GM21576 (cell line): Measurements from ENCODE around the gene KRTAP4-9.
"Not testable (repeated sequence)": the region's sequence is repeated elsewhere in the genome, so short reads cannot be mapped to it uniquely, and the experiment has no call there.

Experiments
- ATAC-seq: cut with Tn5 transposase; IDR thresholded peaks from one replicate; pipeline ENCODE4 v1.9.1; 2021; ENCODE audit warnings: mild to moderate bottlenecking, moderate library complexity; ENCODE audit not compliant: unreplicated experiment

KRTAP4-9 gene

GRCh38 chr17:41096055-41096454, 9.1 kb upstream of the KRTAP4-9 start:
- no peak for ATAC-seq

GRCh38 chr17:41098042-41098441, 7.1 kb upstream of the KRTAP4-9 start, which contains the start of gene KRTAP4-8:
TSS of gene KRTAP4-8 (minus strand) at chr17:41098142. CDS start at chr17:41098084, 58 bp downstream.
- no peak for ATAC-seq

- no peak for ATAC-seq
These were observed 6.7 kb upstream of the KRTAP4-9 start for GRCh38 chr17:41098481-41098880.

GRCh38 chr17:41099682-41100480, 5.3 kb upstream of the KRTAP4-9 start:
- not testable (repeated sequence) for ATAC-seq

GRCh38 chr17:41101586-41102259, 3.5 kb upstream of the KRTAP4-9 start, which contains the start of gene KRTAP4-16:
TSS of gene KRTAP4-16 (minus strand) at chr17:41102209. CDS start at chr17:41102209, 0 bp downstream.
- ATAC-seq: no peak

GRCh38 chr17:41103896-41104295, 1.3 kb upstream of the KRTAP4-9 start:
- ATAC-seq: no peak

- not testable (repeated sequence) for ATAC-seq
These were observed 677 bp upstream of the KRTAP4-9 start for GRCh38 chr17:41104386-41105038.

- ATAC-seq: no peak
These were observed 2.8 kb downstream of the KRTAP4-9 start for GRCh38 chr17:41107941-41108450.

GRCh38 chr17:41108728-41109386, 3.7 kb downstream of the KRTAP4-9 start:
- not testable (repeated sequence) for ATAC-seq

- no peak for ATAC-seq
These were observed 6.1 kb downstream of the KRTAP4-9 start for GRCh38 chr17:41111151-41111885.

- ATAC-seq: no peak
These were observed 11.1 kb downstream of the KRTAP4-9 start for GRCh38 chr17:41116297-41116696.

- not testable (repeated sequence) for ATAC-seq
These were observed 12.7 kb downstream of the KRTAP4-9 start, which contains the start of gene KRTAP4-11 for GRCh38 chr17:41117846-41118386. TSS of gene KRTAP4-11 (minus strand) at chr17:41118373. CDS start at chr17:41118315, 58 bp downstream.

GRCh38 chr17:41118721-41119120, 13.5 kb downstream of the KRTAP4-9 start:
- ATAC-seq: no peak

- ATAC-seq: not testable (repeated sequence)
These were observed 14.8 kb downstream of the KRTAP4-9 start for GRCh38 chr17:41119696-41120690.

GRCh38 chr17:41121742-41122141, 16.6 kb downstream of the KRTAP4-9 start:
- no peak for ATAC-seq

GRCh38 chr17:41123292-41123990, 18.3 kb downstream of the KRTAP4-9 start:
- ATAC-seq: not testable (repeated sequence)

GRCh38 chr17:41123991-41124371, 18.8 kb downstream of the KRTAP4-9 start, which contains the start of gene KRTAP4-12:
TSS of gene KRTAP4-12 (minus strand) at chr17:41124182. CDS start at chr17:41124122, 60 bp downstream.
- not testable (repeated sequence) for ATAC-seq

GRCh38 chr17:41125064-41125463, 19.9 kb downstream of the KRTAP4-9 start:
- ATAC-seq: no peak
